GM06990 (cell line): ENCODE measurements around the gene TUBGCP6.

Source experiments
- DNase-seq: peaks from one replicate; pipeline ENCODE4 v3.0.0-alpha.2; 2011; ENCODE audit not compliant: insufficient read length; ENCODE audit errors: extremely low read depth
- H3K27me3 ChIP-seq: replicated peaks from 2 replicates; pipeline ENCODE4 v1.6.0; 2011; ENCODE audit warnings: low read length; ENCODE audit not compliant: control insufficient read depth, insufficient read depth
- H3K36me3 ChIP-seq: 2 replicates; pipeline ENCODE4 v1.5.1; 2011; ENCODE audit warnings: low read length; ENCODE audit not compliant: control insufficient read depth, insufficient read depth
- H3K4me3 ChIP-seq: replicated peaks from 2 replicates; pipeline ENCODE4 v1.5.1; 2011; ENCODE audit warnings: low read depth, mild to moderate bottlenecking, control low read depth, low read length
- TF ChIP-seq, protein P1 (sequence below): IDR thresholded peaks from 2 replicates; pipeline ENCODE4 v1.5.1; 2011; ENCODE audit warnings: low read length, control low read depth, mild to moderate bottlenecking, inconsistent platforms; ENCODE audit not compliant: insufficient read depth, poor library complexity, severe bottlenecking

The TUBGCP6 gene

DNA sequence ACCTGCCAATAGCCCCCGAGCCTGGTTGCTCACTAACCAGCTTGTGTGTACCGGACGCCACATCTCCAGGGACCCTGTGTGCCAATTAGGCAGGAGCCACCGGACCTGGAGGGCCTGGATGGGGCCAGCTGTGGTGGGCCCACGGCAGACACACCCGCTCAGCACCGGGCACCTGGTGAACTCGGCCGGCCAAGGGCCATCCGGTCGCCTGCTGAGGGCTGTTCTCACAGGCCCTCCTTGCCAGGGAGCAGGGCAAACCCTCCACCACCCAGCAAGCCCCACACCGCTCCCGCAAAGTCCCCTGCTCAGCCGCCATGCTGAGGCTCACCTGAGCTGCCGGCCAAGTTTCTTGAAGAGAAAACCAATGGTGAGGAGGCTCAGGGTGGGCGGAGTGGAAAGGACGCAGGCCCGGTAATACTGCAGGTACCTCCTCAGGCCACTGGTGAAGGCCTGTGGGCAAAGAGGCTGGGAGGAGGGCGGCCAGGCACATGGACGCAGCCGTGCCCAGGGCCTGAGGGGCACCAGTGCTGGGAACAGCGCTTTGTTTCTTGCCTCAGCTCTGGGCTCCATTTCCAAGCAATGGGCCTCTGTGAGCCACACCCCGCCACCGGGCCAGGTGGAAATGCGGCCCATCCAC is 17.1 kb downstream of the TUBGCP6 start:
- Histone ChIP-seq H3K4me3 (no peak overlapping the region), H3K36me3 (peaks cover 28% of the 10 kb centered on the region), H3K27me3 (no peaks in the 10 kb centered on the region)
- no peak for DNase-seq
- TF ChIP-seq, protein P1, sequence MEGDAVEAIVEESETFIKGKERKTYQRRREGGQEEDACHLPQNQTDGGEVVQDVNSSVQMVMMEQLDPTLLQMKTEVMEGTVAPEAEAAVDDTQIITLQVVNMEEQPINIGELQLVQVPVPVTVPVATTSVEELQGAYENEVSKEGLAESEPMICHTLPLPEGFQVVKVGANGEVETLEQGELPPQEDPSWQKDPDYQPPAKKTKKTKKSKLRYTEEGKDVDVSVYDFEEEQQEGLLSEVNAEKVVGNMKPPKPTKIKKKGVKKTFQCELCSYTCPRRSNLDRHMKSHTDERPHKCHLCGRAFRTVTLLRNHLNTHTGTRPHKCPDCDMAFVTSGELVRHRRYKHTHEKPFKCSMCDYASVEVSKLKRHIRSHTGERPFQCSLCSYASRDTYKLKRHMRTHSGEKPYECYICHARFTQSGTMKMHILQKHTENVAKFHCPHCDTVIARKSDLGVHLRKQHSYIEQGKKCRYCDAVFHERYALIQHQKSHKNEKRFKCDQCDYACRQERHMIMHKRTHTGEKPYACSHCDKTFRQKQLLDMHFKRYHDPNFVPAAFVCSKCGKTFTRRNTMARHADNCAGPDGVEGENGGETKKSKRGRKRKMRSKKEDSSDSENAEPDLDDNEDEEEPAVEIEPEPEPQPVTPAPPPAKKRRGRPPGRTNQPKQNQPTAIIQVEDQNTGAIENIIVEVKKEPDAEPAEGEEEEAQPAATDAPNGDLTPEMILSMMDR = no peak

DNA sequence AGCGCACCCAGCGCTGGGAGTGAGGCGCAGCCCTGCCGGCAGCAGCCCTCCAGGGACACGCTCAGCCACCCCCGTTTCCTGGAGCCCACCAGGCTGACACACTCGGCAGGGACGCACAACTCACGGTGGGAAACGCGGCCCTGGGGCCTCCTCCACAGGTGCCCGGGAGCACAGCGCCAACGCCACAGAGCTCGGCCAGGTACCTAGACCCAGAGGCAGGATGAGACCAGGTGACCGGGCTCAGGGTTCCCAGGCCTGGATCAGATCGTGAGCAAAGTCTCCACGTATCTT is 18.0 kb downstream of the TUBGCP6 start:
- Histone ChIP-seq H3K27me3 (no peaks in the 10 kb centered on the region), H3K36me3 (peaks cover 35% of the 10 kb centered on the region)

DNA sequence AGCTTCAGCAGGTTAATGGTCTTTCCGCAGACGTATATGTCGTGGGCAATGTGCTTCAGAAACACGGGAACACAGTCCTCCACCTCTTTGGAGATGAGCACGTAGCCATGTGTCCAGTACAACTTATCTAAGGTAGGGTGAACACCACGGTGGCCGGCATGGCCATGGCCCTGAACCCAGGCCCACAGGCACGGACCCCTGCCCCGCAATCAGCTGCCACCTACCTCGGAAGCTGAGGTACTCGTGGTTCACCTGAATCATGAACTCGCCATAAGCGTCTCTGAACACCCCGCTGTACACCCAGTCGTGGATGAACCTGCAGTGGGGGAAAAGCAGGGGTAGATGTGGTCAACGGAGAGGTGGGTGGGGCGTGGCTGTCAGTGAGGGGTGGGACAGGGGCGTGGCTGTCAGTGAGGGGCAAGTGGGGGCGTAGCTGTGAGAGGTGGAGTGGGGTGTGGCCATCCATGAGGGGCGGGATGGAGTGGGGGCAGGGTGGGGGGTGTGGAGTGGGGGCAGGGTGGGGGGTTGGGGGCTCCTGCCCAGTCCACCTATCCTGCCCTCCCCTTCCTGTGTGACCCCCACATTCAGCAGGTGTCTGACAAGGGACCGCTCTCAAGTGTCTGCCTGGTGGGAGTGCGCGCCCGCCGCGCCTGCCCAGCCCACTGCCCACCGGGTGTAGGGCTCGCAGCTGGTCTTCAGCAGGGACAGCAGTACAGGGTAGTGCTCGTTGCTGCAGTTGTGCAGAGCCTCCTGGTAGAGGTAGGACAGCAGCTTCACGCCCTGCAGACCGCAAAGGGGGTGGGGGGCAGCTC is 18.6 kb downstream of the TUBGCP6 start:
- H3K36me3 ChIP-seq = peaks cover 39% of the 10 kb centered on the region
- TF ChIP-seq, protein P1 = no peak

More for the DNA sequence above, 18.0 kb downstream of the TUBGCP6 start:
- TF ChIP-seq, protein P1 = no peak
- no peak for DNase-seq
- H3K4me3 ChIP-seq = no peak overlapping the region

GRCh38 chr22:50225200-50225969 is 19.4 kb downstream of the TUBGCP6 start:
- no peak for DNase-seq
- Histone ChIP-seq H3K27me3 (no peaks in the 10 kb centered on the region), H3K4me3 (no peak overlapping the region), H3K36me3 (peaks cover 44% of the 10 kb centered on the region)
- TF ChIP-seq, protein P1 = no peak

More for the DNA sequence above, 18.6 kb downstream of the TUBGCP6 start:
- no peaks in the 10 kb centered on the region for H3K27me3 ChIP-seq
- H3K4me3 ChIP-seq = no peak overlapping the region
- DNase-seq = no peak

GRCh38 chr22:50224071-50224470 is 20.8 kb downstream of the TUBGCP6 start:
- TF ChIP-seq, protein P1 = no peak
- DNase-seq = no peak
- Histone ChIP-seq H3K27me3 (no peaks in the 10 kb centered on the region), H3K4me3 (no peak overlapping the region), H3K36me3 (peaks cover 48% of the 10 kb centered on the region)
